HCT116 (cell line): ENCODE measurements around the gene ACOT7.
"Not testable (repeated sequence)": the region's sequence is repeated elsewhere in the genome, so short reads cannot be mapped to it uniquely, and the experiment has no call there.

ENCODE experiments used
- CEBPB ChIP-seq: IDR thresholded peaks from 2 replicates; pipeline ENCODE4 v1.6.1; 2012; ENCODE audit warnings: low read depth
- EZH2 ChIP-seq: fragments of 200-600 bp; sonication (generic); IDR thresholded peaks from 2 replicates; pipeline ENCODE4 v1.6.1; 2017; ENCODE audit warnings: antibody characterized with exemption, mixed run types
- POLR2A ChIP-seq: IDR thresholded peaks from 2 replicates; pipeline ENCODE4 v1.7.0; 2011; ENCODE audit warnings: borderline replicate concordance; ENCODE audit not compliant: insufficient read depth, insufficient read length; ENCODE audit errors: extremely low read depth
- POLR2AphosphoS5 ChIP-seq: IDR thresholded peaks from 2 replicates; pipeline ENCODE4 v1.6.1; 2011; ENCODE audit warnings: mild to moderate bottlenecking, low read depth, low read length, moderate library complexity
- YY1 ChIP-seq: IDR thresholded peaks from 2 replicates; pipeline ENCODE4 v1.6.1; 2011; ENCODE audit warnings: low read length, low read depth, moderate library complexity, mild to moderate bottlenecking; ENCODE audit not compliant: insufficient replicate concordance; ENCODE audit errors: extremely low read depth
- TF ChIP-seq, protein P1 (sequence below), 3 experiments: fragments of 200-600 bp in 1 of 3; sonication (generic) in 1 of 3; IDR thresholded peaks in 2 of 3; conservative IDR thresholded peaks in 1 of 3; 2 replicates each; pipeline ENCODE4 v1.5.1; 2012 to 2017; ENCODE audit warnings: low read depth in 2 of 3, low read length in 2 of 3, antibody characterized with exemption in 1 of 3, borderline replicate concordance in 1 of 3, control low read depth in 1 of 3, mild to moderate bottlenecking in 1 of 3, mixed read lengths in 1 of 3, mixed run types in 1 of 3, moderate library complexity in 1 of 3; ENCODE audit not compliant: insufficient read depth in 1 of 3
- TF ChIP-seq, protein P2 (sequence below): IDR thresholded peaks from 2 replicates; pipeline ENCODE4 v1.6.1; 2012; ENCODE audit warnings: low read depth

DNA sequence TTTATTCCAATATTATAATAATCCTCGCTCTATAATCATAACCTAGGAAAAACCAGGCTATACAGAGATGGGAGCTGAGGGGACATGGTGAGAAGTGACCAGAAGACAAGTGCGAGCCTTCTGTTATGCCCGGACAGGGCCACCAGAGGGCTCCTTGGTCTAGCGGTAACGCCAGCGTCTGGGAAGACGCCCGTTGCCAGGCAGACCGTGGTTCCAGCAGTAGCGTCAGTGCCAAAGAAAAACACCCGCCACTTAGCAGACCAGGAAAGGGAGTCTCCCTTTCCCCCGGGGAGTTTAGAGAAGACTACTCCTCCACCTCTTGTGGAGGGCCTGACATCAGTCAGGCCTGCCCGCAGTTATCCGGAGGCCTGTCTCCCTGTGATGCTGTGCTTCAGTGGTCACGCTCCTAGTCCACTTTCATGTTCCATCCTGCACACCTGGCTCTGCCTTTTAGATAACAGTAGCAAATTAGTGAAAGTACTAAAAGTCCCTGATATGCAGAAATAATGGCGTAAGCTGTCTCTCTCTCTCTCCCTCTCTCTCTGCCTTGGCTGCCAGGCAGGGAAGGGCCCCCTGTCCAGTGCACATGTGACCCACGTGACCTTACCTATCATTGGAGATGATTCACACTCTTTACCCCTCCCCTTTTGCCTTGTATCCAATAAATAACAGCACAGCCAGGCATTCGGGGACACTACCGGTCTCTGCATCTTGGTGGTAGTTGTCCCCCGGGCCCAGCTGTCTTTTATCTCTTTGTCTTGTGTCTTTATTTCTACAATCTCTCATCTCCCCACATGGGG is 30.3 kb downstream of the ACOT7 start:
- TF ChIP-seq, protein P1, sequence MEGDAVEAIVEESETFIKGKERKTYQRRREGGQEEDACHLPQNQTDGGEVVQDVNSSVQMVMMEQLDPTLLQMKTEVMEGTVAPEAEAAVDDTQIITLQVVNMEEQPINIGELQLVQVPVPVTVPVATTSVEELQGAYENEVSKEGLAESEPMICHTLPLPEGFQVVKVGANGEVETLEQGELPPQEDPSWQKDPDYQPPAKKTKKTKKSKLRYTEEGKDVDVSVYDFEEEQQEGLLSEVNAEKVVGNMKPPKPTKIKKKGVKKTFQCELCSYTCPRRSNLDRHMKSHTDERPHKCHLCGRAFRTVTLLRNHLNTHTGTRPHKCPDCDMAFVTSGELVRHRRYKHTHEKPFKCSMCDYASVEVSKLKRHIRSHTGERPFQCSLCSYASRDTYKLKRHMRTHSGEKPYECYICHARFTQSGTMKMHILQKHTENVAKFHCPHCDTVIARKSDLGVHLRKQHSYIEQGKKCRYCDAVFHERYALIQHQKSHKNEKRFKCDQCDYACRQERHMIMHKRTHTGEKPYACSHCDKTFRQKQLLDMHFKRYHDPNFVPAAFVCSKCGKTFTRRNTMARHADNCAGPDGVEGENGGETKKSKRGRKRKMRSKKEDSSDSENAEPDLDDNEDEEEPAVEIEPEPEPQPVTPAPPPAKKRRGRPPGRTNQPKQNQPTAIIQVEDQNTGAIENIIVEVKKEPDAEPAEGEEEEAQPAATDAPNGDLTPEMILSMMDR (IDR thresholded peaks at IDR 0.05 in 2 of 3, conservative IDR thresholded peaks at IDR 0.05 in 1 of 3; ENCODE audit: borderline replicate concordance in 1 of 3, insufficient read depth in 1 of 3, low read depth in 2 of 3, low read length in 2 of 3): peak; percentile 47 to 63 (median 52); a peak in 5 of 6 replicates
- not testable (repeated sequence) for TF ChIP-seq POLR2A, EZH2, YY1, POLR2AphosphoS5, CEBPB
- TF ChIP-seq, protein P2, sequence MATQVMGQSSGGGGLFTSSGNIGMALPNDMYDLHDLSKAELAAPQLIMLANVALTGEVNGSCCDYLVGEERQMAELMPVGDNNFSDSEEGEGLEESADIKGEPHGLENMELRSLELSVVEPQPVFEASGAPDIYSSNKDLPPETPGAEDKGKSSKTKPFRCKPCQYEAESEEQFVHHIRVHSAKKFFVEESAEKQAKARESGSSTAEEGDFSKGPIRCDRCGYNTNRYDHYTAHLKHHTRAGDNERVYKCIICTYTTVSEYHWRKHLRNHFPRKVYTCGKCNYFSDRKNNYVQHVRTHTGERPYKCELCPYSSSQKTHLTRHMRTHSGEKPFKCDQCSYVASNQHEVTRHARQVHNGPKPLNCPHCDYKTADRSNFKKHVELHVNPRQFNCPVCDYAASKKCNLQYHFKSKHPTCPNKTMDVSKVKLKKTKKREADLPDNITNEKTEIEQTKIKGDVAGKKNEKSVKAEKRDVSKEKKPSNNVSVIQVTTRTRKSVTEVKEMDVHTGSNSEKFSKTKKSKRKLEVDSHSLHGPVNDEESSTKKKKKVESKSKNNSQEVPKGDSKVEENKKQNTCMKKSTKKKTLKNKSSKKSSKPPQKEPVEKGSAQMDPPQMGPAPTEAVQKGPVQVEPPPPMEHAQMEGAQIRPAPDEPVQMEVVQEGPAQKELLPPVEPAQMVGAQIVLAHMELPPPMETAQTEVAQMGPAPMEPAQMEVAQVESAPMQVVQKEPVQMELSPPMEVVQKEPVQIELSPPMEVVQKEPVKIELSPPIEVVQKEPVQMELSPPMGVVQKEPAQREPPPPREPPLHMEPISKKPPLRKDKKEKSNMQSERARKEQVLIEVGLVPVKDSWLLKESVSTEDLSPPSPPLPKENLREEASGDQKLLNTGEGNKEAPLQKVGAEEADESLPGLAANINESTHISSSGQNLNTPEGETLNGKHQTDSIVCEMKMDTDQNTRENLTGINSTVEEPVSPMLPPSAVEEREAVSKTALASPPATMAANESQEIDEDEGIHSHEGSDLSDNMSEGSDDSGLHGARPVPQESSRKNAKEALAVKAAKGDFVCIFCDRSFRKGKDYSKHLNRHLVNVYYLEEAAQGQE: not testable (repeated sequence)
